Measurements from ENCODE around the gene PCAT7. TPM values are rescaled to one million over a fixed set of nuclear protein-coding genes. Genes with fewer than 3 reads are reported as not detected.
A peak's percentile ranks its signal among the peaks of the same experiment; 100 is the strongest.

PCAT7 gene
- total and polyA plus RNA-seq, 9 of the 15 experiments (the other 6 are each of a cell fraction or from before 2014, with no cell fraction given) = 0.09 to 0.13 TPM; not detected in 7

- peak; percentile 73; the same call in 1 of the 2 replicates for TF ChIP-seq REST (IDR thresholded peaks at IDR 0.05; ENCODE audit: borderline replicate concordance)
- TF ChIP-seq REST (CRISPR knock-in tag; IDR thresholded peaks at IDR 0.05; ENCODE audit: low read depth) = no peak
- TF ChIP-seq RB1 (IDR thresholded peaks at IDR 0.05; ENCODE audit: low read depth) = 0 out of 2 replicates have a peak, but pooled peaks have one; percentile 21
- peak; percentile 77 to 84 (median 81) for TF ChIP-seq CTCF (IDR thresholded peaks at IDR 0.05 in 2 of 3, conservative IDR thresholded peaks at IDR 0.05 in 1 of 3; ENCODE audit: insufficient read depth in 2 of 3, low read depth in 1 of 3, low read length in 3 of 3)
- TF ChIP-seq JUND (IDR thresholded peaks at IDR 0.05; ENCODE audit: borderline replicate concordance, low read depth, low read length) = peak; percentile 64; the same call in 1 of the 2 replicates
- TF ChIP-seq JUND (tag; IDR thresholded peaks at IDR 0.05; ENCODE audit: borderline replicate concordance, low read depth, low read length) = peak; percentile 47; the same call in 1 of the 3 replicates
- peak; percentile 74 for TF ChIP-seq SMC3 (conservative IDR thresholded peaks at IDR 0.05; ENCODE audit: insufficient read depth, low read depth, low read length)
- no peak for TF ChIP-seq ATF1 (CRISPR knock-in tag; IDR thresholded peaks at IDR 0.05)
- TF ChIP-seq ATF1 (tag; IDR thresholded peaks at IDR 0.05) = peak; percentile 89
- TF ChIP-seq POU5F1 (IDR thresholded peaks at IDR 0.05; ENCODE audit: borderline replicate concordance, low read depth, low read length, partially characterized antibody) = no peak
- TF ChIP-seq, protein P1, sequence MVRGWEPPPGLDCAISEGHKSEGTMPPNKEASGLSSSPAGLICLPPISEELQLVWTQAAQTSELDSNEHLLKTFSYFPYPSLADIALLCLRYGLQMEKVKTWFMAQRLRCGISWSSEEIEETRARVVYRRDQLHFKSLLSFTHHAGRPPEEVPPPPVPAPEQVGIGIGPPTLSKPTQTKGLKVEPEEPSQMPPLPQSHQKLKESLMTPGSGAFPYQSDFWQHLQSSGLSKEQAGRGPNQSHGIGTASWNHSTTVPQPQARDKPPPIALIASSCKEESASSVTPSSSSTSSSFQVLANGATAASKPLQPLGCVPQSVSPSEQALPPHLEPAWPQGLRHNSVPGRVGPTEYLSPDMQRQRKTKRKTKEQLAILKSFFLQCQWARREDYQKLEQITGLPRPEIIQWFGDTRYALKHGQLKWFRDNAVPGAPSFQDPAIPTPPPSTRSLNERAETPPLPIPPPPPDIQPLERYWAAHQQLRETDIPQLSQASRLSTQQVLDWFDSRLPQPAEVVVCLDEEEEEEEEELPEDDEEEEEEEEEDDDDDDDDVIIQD (CRISPR knock-in tag; IDR thresholded peaks at IDR 0.05) = no peak
- no peak for TF ChIP-seq CEBPG (CRISPR knock-in tag; IDR thresholded peaks at IDR 0.05)
- peak in 1 of 2 experiments; percentile 57; a peak in 2 of 4 replicates for TF ChIP-seq CEBPG (tag; conservative IDR thresholded peaks at IDR 0.05 in 1 of 2, IDR thresholded peaks at IDR 0.05 in 1 of 2)
- TF ChIP-seq MYC (IDR thresholded peaks at IDR 0.05; ENCODE audit: low read depth, low read length) = 0 out of 2 replicates have a peak, but pooled peaks have one; percentile 23
- no peak for TF ChIP-seq MYC (CRISPR knock-in tag; IDR thresholded peaks at IDR 0.05; ENCODE audit: borderline replicate concordance, low read depth)
Observed at GRCh38 chr9:94603259-94604160, 48.6 kb downstream of the PCAT7 start (continued).

All from K562 (cell line).